Prostate gland (tissue), 2 donors: ENCODE measurements around the gene ZSWIM3. TPM values are rescaled to one million over a fixed set of nuclear protein-coding genes. Genes with fewer than 3 reads are reported as not detected.
A peak's percentile ranks its signal among the peaks of the same experiment; 100 is the strongest.

Experiments
- DNase-seq: peaks from one replicate; pipeline ENCODE4 v3.0.0-alpha.2; 2019; ENCODE audit warnings: low spot score
- H3K27ac ChIP-seq, 2 donors: fragments of 200-600 bp; sonication (generic); 2 replicates each; pipeline ENCODE4 v1.5.1; 2017 to 2019
- H3K27me3 ChIP-seq: fragments of 200-600 bp; sonication (generic); replicated peaks from 2 replicates; pipeline ENCODE4 v1.5.1; 2019; ENCODE audit not compliant: insufficient read depth
- H3K36me3 ChIP-seq, 2 donors: fragments of 200-600 bp; sonication (generic); 1 replicate in 1 of 2; 2 replicates in 1 of 2; pipeline versions ENCODE4 v1.5.1 to v1.8.1; 2017 to 2019
- H3K4me1 ChIP-seq: fragments of 200-600 bp; sonication (generic); replicated peaks from 2 replicates; pipeline ENCODE4 v1.5.1; 2019
- H3K4me3 ChIP-seq, 2 donors: fragments of 200-600 bp; sonication (generic); 2 replicates each; pipeline ENCODE4 v1.5.1; 2017 to 2019
- H3K9me3 ChIP-seq: fragments of 200-600 bp; sonication (generic); 2 replicates; pipeline ENCODE4 v1.5.1; 2017
- POLR2A ChIP-seq: fragments of 450-650 bp; IDR thresholded peaks from one replicate; pipeline ENCODE4 v1.6.1; 2016; ENCODE audit warnings: antibody characterized with exemption, mild to moderate bottlenecking
- POLR2AphosphoS5 ChIP-seq: sonication (generic); formaldehyde crosslinking; IDR thresholded peaks from one replicate; pipeline ENCODE4 v1.6.1; 2017; ENCODE audit warnings: antibody characterized with exemption
- WGBS: methylation state at CpG from one replicate; pipeline ENCODE4 v1.1.5; 2018; 5-methylcytosine and 5-hydroxymethylcytosine counted together
- intact Hi-C: fragments of 100-400 bp; cut with DNase I; formaldehyde crosslinking; loops from one replicate; pipeline ENCODE4 v1.14.2; 2022
- total RNA-seq, 2 donors: library from RNA; depleted of rRNA; stranded (reverse); fragments of >200 nt; gene quantifications; one replicate each; pipeline ENCODE4 v1.1.0, GENCODE V29; 2016
- TF ChIP-seq, protein P1 (sequence below), 4 experiments: fragments of 200-600 bp in 2 of 4; fragments of 450-650 bp in 2 of 4; sonication (generic) in 2 of 4; IDR thresholded peaks; 1 replicate in 3 of 4; 2 replicates in 1 of 4; pipeline ENCODE4 v1.5.1; 2016 to 2019; ENCODE audit warnings: antibody characterized with exemption in 4 of 4, mild to moderate bottlenecking in 2 of 4, moderate library complexity in 2 of 4

The ZSWIM3 gene
- total RNA-seq, 2 donors from 2014 or later, result 4.3 to 11.9 TPM

DNA sequence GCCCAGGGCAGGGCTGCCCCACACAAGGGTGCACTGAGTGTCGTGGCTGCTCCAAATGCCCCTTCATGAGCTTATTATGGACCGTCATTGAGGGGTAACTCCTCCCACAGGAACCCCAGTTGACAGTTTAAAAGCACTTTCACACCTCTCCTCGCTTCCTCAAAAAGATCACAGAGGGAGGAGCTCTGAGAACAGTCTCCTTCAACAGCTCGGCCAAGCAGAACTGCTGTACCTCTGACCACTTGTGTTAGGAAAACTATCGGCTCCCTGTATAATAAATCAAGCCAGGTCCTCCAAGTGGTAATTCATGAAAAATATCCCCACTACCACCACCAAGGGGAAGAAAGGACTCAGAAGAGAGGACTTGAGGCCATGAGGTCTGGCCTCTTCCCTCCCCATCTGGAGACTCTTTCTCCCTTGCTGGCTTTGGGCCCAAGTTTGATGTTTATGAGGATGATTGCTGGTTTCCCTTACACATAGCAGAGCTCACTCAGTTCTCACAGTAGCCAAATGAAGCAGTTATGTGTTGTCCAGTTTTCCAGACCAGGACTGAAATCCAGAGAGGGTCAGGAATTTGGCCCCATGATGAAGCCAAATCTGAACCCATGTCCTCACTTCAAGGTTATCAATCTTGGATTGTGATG is 15.1 kb upstream of the ZSWIM3 start:
- H3K4me1 ChIP-seq, result no peaks in the 10 kb centered on the region
- 32% methylated on average over 5 of the region's 5 CpGs for WGBS
- H3K9me3 ChIP-seq, result no peaks in the 10 kb centered on the region
- H3K36me3 ChIP-seq, result peaks cover 0 to 12% of the 10 kb centered on the region in 2 donors
- peak overlapping the region; percentile 13 to 14 for H3K27ac ChIP-seq
- TF ChIP-seq POLR2AphosphoS5, result peak; percentile 25
- TF ChIP-seq POLR2A, result no peak
- no peak overlapping the region for H3K4me3 ChIP-seq
- H3K27me3 ChIP-seq, result no peaks in the 10 kb centered on the region
- DNase-seq, result peak; percentile 33
- intact Hi-C loops, result no loop called here

GRCh38 chr20:45843506-45843905 is 13.9 kb upstream of the ZSWIM3 start:
- Histone ChIP-seq H3K27ac (no peak overlapping the region), H3K9me3 (no peaks in the 10 kb centered on the region), H3K36me3 (peaks cover 0 to 20% of the 10 kb centered on the region in 2 donors), H3K27me3 (no peaks in the 10 kb centered on the region), H3K4me3 (no peak overlapping the region), H3K4me1 (no peaks in the 10 kb centered on the region)
- intact Hi-C loops, result no loop called here
- DNase-seq, result no peak
- TF ChIP-seq, protein P1, sequence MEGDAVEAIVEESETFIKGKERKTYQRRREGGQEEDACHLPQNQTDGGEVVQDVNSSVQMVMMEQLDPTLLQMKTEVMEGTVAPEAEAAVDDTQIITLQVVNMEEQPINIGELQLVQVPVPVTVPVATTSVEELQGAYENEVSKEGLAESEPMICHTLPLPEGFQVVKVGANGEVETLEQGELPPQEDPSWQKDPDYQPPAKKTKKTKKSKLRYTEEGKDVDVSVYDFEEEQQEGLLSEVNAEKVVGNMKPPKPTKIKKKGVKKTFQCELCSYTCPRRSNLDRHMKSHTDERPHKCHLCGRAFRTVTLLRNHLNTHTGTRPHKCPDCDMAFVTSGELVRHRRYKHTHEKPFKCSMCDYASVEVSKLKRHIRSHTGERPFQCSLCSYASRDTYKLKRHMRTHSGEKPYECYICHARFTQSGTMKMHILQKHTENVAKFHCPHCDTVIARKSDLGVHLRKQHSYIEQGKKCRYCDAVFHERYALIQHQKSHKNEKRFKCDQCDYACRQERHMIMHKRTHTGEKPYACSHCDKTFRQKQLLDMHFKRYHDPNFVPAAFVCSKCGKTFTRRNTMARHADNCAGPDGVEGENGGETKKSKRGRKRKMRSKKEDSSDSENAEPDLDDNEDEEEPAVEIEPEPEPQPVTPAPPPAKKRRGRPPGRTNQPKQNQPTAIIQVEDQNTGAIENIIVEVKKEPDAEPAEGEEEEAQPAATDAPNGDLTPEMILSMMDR (IDR thresholded peaks at IDR 0.05), result no peak
- TF ChIP-seq POLR2A (no peak), POLR2AphosphoS5 (no peak)
- 89% methylated on average over 14 of the region's 14 CpGs for WGBS

GRCh38 chr20:45845452-45845851 is 12.0 kb upstream of the ZSWIM3 start:
- peaks cover 0 to 24% of the 10 kb centered on the region in 2 donors for H3K36me3 ChIP-seq
- no peak overlapping the region for H3K27ac ChIP-seq
- H3K4me1 ChIP-seq, result no peaks in the 10 kb centered on the region
- DNase-seq, result no peak
- intact Hi-C loops, result no loop called here
- H3K9me3 ChIP-seq, result no peaks in the 10 kb centered on the region
- no peaks in the 10 kb centered on the region for H3K27me3 ChIP-seq
- no peak overlapping the region for H3K4me3 ChIP-seq
- TF ChIP-seq POLR2A (no peak), POLR2AphosphoS5 (no peak)
- TF ChIP-seq, protein P1 (IDR thresholded peaks at IDR 0.05), result no peak

DNA sequence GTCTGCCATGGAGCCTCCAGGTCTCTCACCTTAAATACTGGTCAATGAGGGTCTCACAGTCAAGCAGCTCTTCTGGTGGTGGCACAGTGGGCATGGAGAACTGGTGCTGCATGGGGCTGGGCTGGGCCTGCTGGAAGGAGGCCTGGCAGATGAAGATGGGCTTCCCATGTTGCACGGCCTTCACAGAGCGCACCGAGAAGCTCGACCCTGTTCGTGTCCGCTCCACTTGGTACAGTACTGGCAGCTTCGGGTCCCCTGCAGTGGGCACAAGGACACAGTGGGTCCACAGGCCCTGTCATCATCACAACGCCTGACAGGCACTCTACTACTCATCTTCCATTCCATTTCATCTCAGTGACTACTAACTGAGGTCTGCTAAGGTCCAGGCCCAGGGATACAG is 9.0 kb upstream of the ZSWIM3 start:
- 93% methylated on average over 8 of the region's 8 CpGs for WGBS
- H3K36me3 ChIP-seq, result peaks cover 0 to 23% of the 10 kb centered on the region in 2 donors

GRCh38 chr20:45848969-45849582 is 8.3 kb upstream of the ZSWIM3 start:
- Histone ChIP-seq H3K27me3 (no peaks in the 10 kb centered on the region), H3K4me1 (no peaks in the 10 kb centered on the region), H3K4me3 (no peak overlapping the region), H3K36me3 (peaks cover 0 to 16% of the 10 kb centered on the region in 2 donors), H3K9me3 (no peaks in the 10 kb centered on the region), H3K27ac (no peak overlapping the region)
- TF ChIP-seq POLR2AphosphoS5, result no peak
- TF ChIP-seq, protein P1 (IDR thresholded peaks at IDR 0.05), result no peak
- TF ChIP-seq POLR2A, result no peak
- no peak for DNase-seq
- 90% methylated on average over 8 of the region's 8 CpGs for WGBS
- intact Hi-C loops, result no loop called here

More for the DNA sequence above, 9.0 kb upstream of the ZSWIM3 start:
- DNase-seq, result no peak
- H3K4me3 ChIP-seq, result no peak overlapping the region
- H3K4me1 ChIP-seq, result no peaks in the 10 kb centered on the region
- H3K27me3 ChIP-seq, result no peaks in the 10 kb centered on the region
- TF ChIP-seq, protein P1 (IDR thresholded peaks at IDR 0.05), result no peak
- no peak for TF ChIP-seq POLR2AphosphoS5
- no peak for TF ChIP-seq POLR2A
- intact Hi-C loops, result no loop called here
- H3K27ac ChIP-seq, result no peak overlapping the region
- no peaks in the 10 kb centered on the region for H3K9me3 ChIP-seq
